SIG-M5 treated with dmso at 0.1 percent for 504 hours (cell line): ENCODE measurements around the gene THADA.
"Not testable (repeated sequence)": the region's sequence is repeated elsewhere in the genome, so short reads cannot be mapped to it uniquely, and the experiment has no call there.

Experiments
- DNase-seq: peaks from one replicate; lab custom pipeline; 2025; ENCODE audit not compliant: unreplicated experiment; lab: John Stamatoyannopoulos, UW

The THADA gene

DNA sequence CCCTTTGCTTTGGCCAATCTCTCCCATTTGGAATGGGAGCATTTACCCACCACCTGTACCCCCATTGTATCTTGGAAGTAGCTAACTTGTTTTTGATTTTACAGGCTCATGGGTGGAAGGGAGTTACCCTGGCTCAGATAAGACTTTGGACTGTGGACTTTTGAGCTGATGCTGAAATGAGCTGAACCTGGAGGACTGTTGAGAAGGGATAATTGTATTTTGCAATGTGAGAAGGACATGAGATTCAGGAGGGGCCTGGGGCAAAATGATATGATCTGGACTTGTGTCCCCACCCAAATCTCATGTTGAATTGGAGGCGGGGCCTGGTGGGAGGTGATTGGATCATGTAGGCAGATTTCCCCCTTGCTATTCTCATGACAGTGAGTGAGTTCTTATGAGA lies 310.9 kb downstream of the THADA start:
- no peak for DNase-seq

DNA sequence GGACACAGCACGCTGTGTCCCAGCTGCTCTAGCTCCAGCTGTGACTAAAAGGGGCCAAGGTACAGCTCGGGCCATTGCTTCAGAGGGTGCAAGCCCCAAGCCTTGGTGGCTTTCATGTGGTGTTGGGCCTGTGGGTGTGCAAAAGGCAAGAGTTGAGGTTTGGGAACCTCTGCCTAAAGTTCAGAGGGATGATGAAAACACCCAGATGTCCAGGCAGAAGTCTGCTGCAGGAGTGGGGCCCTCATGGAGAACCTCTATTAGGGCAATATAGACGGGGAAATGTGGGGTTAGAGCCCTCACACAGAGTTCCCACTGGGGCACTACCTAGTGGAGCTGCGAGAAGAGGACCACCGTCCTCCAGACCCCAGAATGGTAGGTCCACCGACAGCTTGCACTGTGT lies 311.5 kb downstream of the THADA start:
- not testable (repeated sequence) for DNase-seq

DNA sequence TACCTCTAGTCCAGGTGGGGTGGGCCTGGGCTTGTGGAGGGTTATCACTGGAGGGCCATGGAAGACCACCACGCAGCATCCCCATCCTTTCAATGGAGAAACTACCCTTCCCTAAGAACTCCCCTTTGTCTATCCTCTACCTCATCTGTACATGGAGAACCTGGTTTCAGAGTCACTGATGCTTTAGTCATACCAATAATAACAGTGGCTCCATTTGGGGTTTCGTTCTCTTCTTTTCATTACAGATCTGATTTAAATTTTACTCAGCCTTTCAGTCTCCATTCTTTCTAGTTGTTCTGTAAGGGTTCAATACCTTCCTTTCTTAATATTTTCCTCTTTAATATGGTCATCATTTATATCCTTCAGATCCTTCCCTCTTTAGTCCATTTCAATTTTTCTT lies 314.8 kb downstream of the THADA start:
- DNase-seq = no peak

- peak; percentile 32 for DNase-seq
These were observed 316.5 kb downstream of the THADA start for GRCh38 chr2:43279317-43279840.

DNA sequence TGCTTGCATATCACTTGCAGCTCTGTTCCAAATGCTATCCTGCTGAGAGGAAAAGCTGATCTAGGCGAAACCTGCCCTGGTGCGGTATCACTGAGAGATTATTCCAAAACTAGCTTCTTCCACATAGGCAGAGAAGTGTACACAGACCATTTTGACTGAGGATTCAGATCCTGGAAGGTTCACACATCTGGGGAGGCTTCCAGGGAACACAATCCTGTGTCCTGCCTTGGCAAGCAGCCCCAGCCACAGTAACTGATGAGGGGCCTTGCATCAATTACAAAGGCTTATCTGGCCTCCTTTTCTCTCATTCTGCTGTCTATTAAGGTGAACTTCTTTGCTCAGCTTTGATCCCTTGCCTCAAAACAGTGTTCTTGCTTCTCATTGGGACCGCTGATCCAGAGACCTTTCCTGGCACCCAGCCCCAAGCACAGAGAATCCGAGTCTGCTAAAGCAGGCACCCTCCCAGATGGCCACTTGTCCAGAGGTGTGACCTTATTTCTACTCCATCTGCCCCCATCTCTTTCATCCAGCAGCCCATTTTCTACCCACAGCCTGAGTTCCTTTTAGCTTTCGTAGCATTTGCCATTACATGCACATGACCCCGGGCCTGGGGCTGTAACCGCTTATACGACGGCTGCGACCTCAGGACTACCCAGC lies 317.1 kb downstream of the THADA start:
- DNase-seq = no peak

DNA sequence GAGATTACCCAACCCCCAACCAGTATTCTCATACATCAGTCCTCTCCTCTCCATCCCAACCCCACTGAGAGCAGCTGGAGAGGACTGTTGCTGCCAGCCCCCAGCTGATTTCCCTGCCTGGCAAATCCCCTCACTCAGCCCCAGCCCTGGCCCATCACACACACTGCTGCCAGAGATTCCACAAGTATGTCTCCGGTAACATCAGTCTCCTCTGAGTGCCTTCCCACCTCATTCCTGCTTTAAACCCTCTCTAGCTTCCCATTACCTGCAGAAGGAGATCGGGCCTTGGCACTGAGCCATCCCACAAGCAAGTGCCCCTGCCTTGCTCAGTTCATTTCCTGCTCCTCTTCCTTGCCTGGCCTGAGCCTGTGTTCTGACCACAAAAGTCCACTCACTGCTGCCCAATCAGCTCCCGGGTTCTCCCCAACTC lies 318.9 kb downstream of the THADA start:
- DNase-seq = no peak

- no peak for DNase-seq
These were observed 319.4 kb downstream of the THADA start for GRCh38 chr2:43276266-43276941.

DNA sequence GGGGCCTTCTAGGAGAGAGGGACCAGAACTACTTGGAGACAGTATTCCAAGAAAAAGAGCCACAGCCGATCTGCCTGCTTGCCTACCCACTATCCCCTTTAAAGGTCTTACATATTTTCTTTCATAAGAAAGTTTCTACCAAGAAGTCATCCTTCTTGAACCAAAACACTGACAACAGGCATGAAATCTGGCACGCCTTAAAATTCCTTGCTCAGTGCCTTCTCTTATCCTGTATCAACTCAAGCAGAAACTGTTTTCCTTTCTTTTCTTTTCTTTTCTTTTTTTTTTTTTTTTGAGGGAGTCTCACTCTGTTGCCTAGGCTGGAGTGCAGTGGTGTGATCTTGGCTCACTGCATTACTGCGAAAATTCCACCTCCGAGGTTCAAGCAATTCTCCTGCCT lies 321.1 kb downstream of the THADA start:
- DNase-seq = no peak

DNA sequence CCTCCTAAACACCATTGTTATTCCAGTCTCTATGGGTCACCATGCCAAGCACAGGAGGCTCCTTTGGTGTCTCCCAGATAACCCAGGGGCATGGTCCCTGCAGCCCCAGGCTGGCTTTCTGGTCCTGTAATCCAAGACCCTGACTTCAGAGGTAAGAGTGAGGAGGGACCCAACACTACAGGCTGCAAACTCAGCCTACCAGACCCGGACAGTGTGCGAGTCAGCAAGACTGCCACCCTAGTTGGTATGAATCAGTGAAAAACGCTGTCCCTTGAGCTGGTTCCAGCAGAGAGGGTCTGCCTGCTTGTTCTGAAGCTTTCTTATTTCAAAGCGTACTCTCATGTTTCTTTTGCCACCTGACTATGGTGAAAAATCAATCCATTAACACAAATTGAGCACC lies 321.8 kb downstream of the THADA start:
- no peak for DNase-seq

DNA sequence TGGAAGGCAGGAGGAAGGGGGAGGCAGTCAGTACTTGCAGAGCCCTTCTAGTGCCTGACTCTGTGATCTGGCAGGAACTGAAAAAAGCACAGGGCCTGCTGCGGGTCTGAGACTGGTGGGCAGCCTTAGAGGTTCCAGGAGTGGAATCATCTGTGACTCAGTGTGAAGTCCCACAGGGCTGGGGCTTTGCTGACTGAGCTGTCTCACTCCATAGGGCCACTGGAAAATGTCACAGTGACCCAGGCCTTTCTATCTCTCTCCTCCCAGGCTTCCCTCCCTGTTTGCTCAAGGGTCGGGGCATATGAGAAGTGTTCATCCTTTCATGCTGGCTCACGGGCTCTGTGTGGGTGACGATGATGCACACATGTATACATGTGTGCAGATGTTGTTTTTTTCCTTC lies 322.3 kb downstream of the THADA start:
- DNase-seq = no peak

DNA sequence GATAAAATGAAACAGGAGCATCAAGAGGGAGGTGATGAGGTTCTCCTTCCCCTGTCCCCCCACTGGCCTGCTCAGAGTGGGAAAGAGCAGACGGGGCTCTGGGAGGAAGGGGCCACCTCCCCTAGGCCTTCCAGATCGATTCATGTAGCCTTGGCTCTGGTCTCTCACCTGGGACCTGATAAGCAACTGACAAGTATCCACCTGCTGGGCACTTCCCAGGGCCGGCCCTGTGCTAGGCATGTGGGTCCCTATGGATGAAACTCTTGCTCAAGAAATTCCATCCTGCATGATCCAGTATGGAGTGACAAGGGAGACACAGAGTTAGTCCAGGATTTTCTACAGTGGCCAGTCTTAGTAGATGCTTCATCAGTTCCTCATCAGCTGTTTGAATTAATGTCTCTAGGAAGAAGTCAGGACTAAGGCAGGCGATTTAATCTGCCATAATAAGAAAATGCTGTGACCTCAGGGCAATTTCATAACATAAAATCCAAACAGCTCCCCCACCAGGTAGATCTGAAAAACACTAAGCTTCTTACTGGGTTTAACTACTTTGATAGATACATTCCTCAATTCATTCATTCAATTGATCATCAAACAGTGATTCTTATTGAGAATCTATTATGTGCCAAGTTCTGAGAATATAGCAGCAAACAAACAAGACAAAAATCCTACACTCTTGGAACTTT lies 324.8 kb downstream of the THADA start:
- DNase-seq = no peak

DNA sequence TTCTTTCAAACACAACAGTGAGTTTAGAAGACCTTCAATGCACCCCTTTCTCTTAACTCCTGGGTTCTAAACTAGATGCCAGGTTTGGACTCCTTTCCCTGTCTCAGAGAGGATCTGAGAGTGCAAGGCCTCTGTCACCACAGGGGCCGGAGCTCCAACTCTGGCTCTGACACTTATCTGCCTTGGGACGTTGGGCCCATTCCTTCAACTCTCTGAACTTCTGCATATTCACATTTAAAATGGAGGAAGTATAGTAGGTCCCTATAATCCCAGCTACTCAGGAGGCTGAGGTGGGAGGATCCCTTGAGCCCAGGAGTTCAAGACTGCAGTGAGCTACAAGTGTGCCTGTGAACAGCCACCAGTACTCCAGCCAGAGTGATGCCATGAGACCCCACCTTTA lies 325.4 kb downstream of the THADA start:
- DNase-seq = no peak

DNA sequence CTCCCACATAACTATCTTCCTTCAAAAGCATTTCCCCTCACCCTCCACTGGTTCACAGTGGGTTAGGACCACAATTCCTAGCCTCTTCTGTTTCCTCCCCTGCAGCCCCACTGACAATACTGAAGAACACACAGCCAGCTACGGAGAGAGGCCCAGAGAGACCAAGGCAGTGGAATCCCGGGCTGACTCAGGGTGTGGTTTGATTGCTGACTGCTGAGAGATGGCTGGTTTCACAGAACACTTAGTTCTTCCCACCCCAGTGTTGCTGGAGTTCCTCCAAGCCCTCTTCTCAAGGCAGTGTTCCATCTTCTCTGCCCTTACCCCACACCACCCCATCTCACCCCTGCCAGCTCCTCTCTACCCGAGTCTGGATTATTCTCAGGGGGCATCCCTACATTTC lies 326.1 kb downstream of the THADA start:
- DNase-seq = no peak

DNA sequence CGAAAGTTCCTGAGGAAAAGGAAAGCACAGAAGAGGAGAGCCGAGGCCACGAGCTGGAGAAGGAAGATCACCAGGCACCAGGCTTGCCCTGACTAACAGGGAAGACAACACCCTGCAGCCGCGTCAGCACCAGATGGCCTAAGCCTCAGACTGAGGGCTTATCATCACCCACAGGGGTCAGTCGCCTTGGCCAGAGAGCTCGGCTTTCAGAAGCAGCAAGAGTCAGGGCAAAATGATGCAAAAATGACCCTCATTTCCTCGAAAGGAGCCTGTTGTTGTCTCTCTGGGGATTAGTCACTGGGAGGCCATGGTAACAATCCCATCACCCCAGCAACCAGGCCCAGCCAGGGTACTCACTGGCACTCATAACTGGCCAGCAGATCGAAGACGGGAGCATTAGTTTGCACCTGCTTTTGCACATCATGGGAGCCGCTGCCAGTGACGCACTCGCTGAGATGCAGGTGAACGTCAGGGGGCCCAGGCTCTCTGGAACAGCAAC lies 326.7 kb downstream of the THADA start:
- no peak for DNase-seq

- no peak for DNase-seq
These were observed 327.5 kb downstream of the THADA start for GRCh38 chr2:43268066-43268953.

GRCh38 chr2:43267381-43267780 lies 328.5 kb downstream of the THADA start:
- DNase-seq = no peak

GRCh38 chr2:43266711-43267111 lies 329.1 kb downstream of the THADA start:
- DNase-seq = peak; percentile 20

GRCh38 chr2:43265421-43265820 lies 330.4 kb downstream of the THADA start:
- no peak for DNase-seq

DNA sequence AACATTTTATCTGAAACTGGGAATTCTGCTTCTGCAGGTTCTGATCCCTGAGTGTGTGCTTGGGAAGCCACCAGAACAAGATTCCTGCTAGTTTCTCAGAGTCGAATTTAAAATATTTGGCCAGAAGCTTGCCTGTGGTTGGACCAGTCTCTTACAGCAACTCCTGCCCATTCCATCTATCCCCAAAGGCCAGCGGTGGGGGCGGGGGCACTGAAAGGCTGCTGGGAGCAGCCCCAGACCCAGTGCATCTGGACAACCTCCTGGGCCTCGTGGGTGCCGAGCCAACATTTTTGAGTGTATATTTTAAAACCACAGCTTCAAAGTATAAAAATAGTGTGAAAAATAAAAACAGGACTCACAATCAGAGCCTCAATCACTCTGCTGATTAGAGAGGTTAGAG lies 330.8 kb downstream of the THADA start:
- no peak for DNase-seq

DNA sequence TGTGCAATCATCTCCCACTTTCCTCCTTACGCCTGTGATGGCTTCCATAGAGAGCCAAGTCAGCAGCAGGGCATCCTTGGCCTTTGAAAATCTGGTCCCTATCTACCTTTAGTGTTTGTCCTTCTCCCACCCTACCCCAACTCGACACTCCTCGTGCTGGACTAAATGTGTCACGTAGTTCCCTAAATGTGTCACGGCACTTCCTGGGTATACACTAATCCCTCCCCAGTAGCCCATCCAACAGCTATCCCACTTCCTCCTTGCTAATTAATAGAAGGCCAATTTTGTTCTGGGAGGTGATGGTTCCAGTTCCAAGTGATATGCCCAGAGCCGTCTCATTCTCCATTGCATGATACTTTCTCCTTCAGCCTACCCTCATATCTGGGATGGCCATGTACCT lies 332.9 kb downstream of the THADA start:
- DNase-seq = no peak

DNA sequence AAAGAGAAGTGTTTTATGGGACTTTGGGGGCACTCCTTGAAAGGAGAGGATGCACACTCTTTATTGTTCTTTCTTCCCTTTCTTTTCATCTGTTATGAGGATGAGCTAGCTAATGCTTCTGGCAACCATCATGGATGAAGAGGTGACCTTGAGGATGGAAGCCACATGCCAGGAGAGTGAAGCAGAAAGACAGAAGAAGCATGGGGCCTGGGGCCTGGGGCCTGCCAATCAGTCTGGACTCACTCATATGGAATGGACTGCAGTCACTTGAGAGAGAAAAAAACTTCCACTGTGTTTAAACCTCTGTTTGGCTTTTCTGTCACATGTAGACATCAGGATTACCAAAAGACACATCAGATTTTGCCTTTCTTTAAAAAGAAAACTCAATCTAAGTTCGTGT lies 333.6 kb downstream of the THADA start:
- no peak for DNase-seq
